Limb (tissue), 2 donors: ENCODE results near the gene PEAK1.
"Not testable (repeated sequence)": the region's sequence is repeated elsewhere in the genome, so short reads cannot be mapped to it uniquely, and the experiment has no call there.

Experiments
- DNase-seq, 2 donors: peaks; one replicate each; pipeline ENCODE4 v3.0.0-alpha.2; 2016; ENCODE audit errors: extremely low spot score in 2 of 2

PEAK1 gene

DNA sequence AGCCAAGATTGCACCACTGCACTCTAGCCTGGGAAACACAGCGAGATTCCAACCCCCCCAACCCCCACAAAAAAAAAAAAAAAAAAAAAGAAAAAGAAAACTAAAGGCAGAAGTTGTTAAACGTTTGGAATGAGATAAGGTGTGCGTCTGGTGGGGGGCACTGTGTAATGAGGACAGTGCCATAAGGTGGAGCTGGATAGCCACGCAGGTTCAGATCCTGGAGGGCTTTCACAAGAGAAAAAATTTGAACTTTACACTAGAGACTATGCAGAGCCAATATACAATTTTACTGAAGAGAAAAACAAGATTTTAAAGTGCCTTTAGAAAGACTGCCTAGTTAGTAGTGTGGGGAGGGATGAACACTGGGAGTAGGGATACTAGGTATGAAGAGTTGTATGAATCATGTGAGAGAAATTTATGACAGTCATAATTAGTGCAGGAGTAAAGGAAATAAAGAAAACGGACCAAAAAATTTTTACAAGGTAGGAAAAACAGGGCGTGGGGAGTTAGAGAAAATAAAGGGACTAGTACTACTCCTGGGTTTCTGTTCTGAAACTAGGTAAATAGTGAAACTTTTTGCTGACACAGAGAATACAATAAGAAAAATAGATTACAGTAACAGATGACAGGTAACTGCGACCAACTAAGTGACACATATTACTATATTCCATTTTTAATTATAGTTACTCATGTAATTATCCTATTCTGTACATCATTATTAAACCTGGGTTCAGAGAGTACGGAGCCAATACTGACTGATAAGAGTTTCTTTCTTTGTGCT is 108.1 kb downstream of the PEAK1 start:
- no peak for DNase-seq

DNA sequence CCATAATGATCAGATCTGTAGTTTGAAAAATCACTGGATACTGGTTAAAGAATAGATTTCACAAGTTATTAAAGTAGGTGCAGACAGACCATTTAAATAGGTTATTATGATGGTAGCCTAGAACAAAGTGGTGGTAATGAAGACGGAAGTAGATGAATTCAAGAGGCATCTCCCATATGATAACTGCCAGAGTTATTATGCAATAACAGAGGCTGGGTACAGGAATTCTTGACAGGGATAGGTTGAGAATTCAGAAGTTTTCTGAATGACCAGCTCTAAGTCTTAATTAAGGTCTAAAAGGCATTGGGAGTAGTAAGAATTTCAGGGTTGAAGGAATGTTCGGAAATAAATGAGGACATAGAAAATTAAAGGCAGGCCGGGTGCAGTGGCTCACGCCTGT is 108.9 kb downstream of the PEAK1 start:
- DNase-seq = no peak

DNA sequence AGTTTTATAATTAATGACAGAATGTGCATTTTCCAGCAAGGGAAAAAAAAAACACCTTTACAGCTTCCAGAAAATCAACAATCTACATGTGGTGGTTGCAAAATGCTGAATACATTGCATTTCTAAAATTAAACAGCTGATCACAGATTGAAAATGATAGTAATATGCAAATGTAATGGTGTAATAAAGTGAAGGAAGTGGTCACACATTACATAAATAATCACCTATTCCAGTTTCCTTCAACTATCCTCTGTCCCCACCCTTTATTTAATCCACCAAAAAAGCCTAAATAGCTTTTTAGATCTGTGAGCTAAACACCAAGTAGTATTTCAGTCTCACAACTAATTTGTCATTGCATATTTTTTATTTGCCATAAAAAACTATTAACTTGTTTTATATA is 110.5 kb downstream of the PEAK1 start:
- no peak for DNase-seq

DNA sequence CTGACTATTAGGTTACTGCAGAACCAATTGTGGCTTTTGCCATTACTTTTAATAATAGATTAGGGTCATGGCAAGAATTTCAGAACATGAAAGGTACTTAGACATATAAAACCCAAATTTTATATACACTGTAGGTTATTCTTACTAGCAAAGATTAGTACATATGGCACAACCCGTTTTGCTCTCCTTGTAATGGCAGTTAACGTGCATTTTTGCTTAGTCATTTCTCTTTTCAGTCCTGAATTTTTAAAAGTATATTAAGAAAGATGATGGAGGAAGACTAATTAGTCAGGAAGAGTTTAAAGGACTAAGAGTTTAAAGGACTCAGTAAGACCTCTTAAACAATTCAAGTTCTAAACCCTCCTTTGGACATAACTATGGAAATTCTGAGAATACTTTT is 114.0 kb downstream of the PEAK1 start:
- no peak for DNase-seq

DNA sequence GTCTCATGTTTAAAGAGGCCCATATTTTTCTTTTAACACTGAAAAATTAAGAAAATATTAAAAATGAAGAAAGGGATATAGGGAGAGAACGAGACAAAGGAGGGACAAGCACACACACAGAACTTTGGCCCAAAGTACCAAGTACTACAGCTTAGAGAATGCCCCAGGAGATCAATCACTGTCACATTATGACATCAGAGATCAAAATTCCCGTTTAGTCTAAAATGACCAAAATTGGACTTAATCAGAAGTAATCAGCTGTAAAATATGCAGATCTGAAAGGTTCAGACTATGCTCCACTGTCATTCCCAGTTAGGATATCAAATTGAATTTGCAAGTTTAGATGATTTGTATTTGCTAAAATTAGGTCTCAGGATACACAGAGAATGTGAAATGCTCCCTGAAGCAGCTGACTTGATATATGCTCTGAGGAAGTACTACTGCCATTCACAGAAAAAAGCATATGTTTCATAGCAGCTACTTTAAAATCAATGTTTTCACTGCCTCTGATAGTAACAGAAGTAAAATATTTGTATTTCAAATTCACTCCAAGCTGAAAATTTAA is 123.0 kb downstream of the PEAK1 start:
- DNase-seq = no peak

DNA sequence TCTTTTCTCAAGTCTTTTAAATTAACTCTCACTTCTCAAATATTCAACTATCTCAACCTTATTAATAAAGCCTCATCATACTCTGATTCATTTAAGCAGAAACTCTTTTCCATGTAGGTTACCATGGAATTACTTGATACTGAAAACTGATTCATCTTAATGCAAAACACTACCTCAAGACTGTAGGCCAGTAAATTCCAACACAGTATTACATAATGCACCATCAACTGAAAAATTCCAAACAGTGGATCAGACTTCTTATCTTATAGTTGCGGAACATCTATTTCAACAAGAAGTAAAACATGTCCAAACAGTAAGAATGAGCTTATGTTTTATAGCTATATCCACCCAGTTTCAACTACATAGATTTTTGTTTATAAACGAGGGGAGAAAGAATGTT is 124.5 kb downstream of the PEAK1 start:
- no peak for DNase-seq

DNA sequence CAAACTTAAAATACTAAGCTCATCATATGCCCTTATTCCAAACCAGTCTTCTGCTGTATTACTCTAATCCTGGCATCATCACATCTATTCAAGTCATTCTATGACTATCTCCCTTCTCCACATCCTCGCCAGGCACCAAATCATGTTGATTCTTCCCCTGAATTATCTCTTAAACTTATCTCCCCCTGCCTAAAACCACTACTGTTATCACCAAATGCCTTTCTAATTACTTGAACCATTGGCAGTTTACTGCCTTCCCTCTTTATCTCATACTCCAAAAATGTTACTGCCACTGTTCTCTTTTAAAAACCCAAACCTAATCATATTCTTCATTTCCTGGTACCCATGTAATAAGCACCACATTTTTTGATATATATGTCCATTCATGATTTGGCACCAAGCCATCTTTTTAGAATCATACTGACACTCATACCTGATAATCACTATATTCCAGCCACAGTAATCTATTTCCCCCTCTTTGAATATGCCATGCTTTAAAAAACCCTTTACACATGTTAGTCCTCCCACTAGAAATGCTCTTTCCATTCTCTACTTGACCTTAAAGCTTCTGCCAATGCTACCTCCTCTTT is 126.8 kb downstream of the PEAK1 start:
- DNase-seq = no peak

DNA sequence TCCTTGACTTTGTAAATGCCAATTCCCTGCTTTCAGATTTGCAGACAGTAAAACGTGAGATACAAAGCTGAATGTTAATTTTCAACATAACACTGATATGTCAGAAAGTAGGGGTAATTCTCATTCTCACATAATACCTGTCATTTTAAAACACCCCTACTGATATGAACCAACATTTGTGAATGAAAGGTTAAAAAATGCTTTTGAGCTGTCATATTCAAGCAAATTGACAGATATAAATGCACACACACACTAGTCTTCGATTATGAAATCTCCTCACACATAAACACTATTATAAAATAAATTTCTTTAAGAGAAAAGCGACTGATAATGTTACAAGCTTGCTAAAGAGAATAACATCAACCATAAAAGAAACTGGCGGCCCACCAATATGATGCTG is 128.8 kb downstream of the PEAK1 start:
- DNase-seq = no peak

DNA sequence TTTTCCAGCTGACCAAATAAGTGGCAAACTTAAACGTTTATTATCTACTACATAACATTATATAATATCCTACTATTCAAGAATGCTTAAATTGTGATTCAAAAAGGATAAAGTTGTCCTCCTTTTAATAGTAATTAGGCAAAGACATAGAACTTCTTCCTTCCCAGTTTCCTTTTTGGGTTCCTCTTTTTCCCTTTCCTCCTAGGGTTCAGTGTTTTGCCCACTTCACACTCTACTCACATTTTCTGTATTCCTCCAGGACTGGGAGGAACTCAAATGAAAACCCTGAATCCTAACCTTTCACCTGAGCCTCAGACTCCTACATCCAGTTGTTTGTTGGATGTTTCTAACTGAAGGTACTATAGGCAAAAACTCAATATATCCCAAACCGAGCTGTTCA is 132.5 kb downstream of the PEAK1 start:
- DNase-seq = no peak

DNA sequence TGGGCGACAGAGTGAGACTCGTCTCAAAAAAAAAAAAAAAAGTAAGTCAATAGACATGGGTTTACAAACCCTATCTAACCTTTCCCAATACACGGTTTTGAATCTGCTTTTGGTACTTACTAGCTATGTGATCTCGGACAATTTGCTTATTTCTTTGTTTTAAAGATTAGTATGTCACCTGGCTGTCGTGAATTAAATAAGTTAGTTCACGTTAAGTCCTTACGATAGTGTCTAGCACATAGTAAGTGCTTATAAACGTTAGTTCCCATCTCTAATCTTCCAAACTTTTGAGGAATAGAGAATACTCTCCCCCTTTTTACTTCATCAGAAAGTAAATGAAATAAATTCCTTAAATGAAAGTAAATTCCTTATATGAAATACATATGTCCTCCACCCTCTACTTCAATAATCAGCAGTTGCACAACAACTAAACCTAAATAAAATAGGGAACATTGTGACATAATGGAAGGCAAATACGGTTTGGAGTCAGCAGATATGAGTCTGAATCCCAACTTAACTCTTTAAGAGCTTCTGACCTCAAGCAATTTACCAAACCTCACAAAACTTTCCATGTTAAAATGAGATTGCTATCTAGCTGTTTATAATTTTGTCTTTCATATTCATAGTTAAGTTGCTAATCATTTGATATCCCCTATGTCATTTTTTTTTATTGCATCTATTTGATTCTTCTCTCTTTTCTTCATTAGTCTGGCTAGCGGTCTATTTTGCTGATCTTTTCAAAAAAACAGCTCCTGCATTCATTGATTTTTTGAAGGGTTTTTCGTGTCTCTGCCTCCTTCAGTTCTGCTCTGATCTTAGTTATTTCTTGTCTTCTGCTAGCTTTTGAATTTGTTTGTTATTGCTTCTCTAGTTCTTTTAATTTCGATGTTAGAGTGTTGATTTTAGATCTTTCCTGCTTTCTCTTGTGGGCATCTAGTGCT is 134.6 kb downstream of the PEAK1 start:
- no peak for DNase-seq

DNA sequence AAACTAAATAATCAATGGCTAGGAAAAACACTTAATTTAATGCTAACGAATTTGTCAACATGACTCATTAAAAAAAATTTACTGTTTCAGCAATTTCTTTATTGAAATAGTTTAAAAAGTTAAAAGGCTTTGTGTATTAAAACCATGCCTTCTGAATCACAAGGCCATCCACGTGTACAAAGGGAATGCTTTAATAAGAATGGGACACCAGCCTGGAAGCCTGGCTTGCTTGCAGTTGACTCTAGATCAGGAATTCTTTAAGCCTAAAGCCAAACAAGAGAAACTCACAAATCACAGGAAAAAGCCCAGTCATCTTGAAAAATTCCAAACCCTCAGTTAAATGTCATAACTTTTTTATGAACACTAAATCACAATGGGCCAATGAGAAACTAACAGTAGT is 137.6 kb downstream of the PEAK1 start:
- DNase-seq = no peak

DNA sequence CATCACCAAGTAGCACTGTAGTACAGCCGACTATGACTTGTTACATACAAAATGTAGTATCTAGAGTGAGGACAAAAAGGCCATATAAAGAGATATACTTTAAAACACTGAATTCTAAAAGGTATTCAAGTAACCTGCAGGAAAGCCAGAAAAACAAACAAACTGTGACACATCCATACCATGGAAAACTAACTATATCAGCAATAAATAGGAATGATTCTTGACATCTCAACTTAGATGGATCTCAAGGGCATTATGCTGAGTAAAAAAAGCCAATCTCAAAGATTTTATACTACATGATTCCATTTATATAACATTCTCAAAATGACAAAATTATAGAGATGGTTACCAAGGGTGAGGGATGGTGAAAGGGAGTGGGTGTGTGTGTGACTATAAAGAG is 143.0 kb downstream of the PEAK1 start:
- DNase-seq = no peak

DNA sequence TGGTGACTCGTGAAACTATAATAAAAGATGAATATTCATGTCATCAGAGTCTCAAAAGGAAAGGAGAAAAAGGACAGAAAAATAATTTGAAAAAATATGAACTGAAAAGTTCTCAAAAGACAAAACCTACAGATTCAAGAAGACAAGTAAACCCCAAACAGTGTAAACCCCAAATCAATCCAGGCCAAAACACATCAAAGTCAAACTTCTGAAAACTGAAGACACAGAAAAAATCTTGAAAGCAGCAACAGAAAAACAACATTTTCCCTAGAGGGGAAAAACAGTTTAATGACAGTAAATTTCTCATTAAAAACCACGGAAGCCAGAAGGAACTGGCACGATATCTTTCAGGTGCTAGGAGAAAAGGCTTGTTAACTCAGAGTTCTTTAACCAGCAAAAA is 143.8 kb downstream of the PEAK1 start:
- no peak for DNase-seq

DNA sequence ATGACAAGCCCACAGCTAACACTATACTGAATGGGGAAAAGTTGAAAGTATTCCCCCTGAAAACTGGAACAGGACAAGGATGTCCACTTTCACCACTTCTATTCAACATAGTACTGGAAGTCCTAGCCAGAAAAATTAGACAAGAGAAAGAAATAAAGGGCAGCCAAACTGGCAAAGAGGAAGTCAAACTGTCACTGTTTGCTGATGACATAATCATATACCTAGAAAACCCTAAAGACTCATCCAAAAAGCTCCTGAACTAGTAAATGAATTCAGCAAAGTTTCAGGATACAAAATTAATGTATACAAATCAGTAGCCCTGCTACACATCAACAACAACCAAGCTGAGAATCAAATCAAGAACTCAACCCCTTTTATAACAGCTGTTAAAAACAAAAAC is 146.8 kb downstream of the PEAK1 start:
- not testable (repeated sequence) for DNase-seq

DNA sequence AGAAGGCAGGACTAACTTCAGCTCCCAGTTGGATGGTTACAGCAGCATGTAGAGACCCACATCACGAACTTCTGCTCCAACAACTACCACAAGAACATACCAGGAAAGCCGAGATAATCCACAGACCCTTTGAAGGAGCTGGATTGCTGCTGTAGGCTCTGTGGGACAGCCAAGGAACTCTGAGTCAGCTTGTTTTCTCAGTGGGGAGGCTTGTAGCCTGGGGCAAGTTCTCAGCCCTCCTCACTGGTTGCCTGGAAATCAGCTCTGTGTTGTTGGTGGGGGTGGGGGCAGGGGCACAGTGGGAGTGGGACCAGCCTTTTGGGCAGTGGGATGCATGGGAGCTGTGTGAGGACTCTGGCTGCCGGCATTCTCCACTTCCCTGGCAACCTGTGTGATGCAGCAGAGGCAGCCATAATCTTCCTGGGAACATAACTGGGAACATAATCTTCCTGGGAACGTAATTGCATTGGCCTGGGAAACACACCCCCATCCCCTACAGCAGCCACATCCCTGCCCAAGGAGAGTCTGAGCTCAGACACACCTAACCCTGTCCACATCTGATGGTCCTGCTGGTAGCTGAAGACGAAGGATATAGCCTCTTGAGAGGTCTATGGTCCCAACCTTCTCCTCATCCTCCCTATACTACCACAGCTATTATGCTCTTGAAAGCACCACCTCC is 153.1 kb downstream of the PEAK1 start:
- no peak for DNase-seq

DNA sequence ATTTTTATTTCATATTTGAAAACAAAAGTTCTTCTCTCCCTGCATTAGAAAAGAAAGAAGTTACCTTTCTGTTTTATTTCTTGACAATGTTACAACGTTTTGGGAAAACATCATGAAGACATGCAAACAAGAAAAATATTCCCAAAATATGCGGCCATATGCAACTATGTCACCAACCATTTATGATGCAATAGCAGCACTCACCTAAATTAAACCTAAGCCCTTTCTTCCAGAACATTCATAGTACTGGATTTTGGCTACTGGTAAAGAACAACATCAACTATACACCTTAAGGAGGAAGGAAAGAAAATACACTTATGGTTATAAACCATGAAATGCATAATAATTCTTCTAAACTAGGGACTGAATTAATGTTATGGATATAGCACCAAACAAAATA is 164.5 kb downstream of the PEAK1 start:
- no peak for DNase-seq

DNA sequence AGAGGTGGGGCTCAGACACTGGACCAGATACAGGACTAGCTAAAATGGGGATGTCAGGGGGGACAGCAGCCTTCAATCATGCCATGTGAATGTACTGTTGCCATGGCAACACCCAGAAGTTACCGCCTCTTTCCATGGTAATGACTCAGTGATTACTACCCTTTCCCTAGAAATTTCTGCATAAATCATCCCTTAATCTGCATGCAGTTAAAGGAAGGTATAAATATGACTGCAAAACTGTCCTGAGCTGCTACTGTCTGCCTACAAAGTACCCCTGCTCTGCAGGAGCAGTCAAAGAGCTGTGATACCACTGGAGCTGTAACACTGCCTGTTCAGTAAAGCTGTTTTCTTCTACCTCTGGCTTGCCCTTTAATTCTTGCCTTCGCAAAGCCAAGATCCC is 168.2 kb downstream of the PEAK1 start:
- no peak for DNase-seq

DNA sequence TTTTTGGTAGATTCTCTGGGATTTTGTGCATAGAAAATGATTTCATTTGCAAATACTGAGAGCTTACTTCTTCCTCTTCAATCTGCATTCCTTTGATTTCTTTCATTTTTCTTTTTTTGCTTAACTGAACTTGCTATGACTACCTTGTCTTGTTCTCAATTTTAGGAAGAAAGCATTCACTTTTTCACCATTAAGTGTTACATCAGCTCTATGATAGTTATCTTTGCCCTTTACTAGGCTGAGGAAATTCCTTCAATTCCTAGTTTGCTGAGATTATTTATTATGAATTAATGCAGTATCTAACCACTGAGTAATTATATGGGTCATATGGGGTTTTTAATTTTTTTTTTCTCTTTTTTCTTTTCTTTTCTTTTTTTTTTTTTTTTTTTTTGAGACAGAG is 172.8 kb downstream of the PEAK1 start:
- DNase-seq = no peak

DNA sequence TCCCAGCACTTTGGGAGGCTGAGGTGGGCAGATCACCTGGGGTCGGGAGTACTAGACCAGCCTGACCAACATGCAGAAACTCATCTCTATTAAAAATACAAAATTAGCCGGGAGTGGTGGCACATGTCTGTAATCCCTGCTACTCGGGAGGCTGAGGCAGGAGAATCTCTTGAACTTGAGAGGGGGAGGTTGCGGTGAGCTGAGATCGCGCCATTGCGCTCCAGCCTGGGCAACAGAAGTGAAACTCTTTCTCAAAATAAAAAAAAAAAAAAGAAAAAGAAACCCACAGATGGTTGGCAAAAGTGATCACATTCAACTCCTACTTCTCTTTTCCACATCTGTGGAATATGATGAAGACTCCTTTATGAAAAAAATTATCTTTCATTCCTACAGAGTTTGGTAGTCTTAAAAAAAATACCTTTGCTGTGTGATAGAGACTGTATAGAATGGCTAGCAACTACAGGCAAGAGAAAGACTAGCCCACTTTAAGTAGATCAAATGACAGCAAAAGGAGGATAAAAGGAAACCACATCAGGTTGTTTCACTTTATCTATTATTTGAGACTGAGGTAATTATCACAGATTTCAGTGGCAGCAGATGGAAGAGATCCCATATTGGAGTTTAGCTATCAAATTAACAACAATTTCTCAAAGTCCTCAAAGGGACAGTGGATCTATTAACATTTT is 176.0 kb downstream of the PEAK1 start:
- no peak for DNase-seq

DNA sequence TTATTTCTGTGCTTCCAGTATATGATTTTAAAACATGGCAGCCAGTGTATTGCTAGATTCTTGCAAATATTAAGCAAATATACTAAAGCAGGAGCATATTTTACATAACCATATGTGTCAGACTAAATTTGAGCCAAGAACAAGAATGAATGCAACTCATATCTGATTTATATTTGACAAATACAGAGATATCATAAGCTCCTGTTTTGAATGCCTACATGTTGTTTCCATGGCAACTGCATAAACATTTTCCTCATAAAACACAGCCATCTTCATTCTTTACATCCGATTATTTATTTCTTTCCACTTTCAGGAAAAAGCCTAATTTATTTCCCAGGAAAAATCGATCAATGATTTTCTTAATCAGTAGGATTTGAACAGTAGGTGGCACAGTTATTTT is 176.8 kb downstream of the PEAK1 start:
- no peak for DNase-seq
